HG03025 (cell line): ENCODE measurements around the gene LRRTM2.

Experiments used
- ATAC-seq: cut with Tn5 transposase; IDR thresholded peaks from one replicate; pipeline ENCODE4 v1.9.1; 2021; ENCODE audit warnings: mild to moderate bottlenecking, moderate library complexity; ENCODE audit not compliant: unreplicated experiment, low FRiP score

The LRRTM2 gene

DNA sequence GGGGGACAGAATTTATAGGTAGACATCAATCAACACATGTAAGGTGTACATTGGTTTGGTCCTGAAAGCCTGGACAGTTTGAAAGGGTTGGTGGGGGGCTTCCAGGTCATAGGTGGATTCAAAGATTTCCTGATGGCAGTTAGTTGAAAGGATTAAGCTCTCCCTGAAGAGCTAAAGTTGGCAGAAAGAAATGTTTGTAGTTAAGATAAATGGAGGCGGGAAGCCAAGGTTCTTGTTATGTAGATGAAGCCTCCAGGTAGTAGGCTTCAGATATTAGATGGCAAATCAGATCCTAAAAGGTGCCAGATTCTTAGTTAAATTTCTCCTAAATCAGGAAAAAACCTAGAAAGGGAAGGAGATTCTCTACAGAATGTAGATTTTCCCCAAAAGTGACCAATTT lies 9.0 kb upstream of the LRRTM2 start:
- no peak for ATAC-seq

- ATAC-seq, result no peak
Observed at GRCh38 chr5:138883211-138883610, 8.1 kb upstream of the LRRTM2 start.

DNA sequence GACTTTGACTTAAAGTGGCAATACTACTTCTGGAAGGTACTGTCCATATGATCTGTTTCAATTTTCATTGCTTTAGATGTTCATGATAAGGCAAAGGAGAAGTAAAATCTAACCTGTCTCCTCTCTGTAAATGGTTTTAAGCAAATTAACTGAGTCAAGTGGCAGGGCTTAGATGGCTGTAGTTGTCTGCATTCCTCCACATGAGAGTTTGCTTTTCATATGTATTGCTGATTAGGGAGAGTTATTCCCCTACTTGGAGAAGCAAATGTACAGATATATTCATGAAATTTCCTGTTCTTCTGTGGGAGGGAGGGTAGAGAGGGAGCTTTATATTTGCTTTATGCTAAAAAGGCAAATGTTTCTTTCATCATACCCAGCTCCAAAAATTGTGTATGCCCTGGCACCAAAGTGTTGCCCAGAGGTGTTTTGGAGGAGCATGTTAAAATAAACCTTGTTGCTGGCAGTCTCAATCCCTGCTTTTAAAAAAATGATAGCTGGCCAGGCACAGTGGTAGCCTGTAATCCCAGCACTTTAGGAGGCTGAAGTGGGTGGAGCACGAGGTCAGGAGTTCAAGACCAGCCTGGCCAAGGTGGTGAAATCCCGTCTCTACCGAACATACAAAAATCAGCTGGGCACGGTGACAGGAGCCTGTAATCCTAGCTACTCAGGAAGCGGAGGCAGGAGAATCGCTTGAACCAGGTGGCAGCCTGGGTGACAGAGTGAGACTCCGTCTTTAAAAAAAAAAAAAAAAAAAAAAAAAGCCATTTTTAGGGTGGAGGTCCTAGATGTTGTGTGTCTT lies 3.5 kb upstream of the LRRTM2 start:
- no peak for ATAC-seq

- ATAC-seq, result no peak
Observed at GRCh38 chr5:138876811-138877210, 1.7 kb upstream of the LRRTM2 start.

DNA sequence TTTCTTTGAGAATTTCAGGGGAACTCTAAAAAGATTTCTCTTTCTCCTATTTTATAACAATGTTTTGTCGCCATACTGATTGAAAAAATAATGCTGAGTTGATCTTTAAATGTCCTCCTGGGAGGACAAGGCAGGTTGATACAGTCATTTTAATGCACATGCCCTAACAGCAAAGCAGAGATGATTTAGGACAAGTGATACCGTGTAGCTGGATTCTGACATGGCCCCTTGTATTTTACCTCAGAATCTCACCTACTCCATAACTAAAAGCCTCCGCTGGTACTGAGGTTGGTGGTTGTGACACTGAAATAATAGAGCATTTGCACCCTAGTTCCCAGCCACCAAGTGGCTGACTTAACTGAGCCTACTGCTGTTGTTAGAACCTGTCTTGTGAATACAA lies 811 bp upstream of the LRRTM2 start:
- ATAC-seq, result no peak

- no peak for ATAC-seq
Observed at GRCh38 chr5:138875552-138875875, 379 bp upstream of the LRRTM2 start.

DNA sequence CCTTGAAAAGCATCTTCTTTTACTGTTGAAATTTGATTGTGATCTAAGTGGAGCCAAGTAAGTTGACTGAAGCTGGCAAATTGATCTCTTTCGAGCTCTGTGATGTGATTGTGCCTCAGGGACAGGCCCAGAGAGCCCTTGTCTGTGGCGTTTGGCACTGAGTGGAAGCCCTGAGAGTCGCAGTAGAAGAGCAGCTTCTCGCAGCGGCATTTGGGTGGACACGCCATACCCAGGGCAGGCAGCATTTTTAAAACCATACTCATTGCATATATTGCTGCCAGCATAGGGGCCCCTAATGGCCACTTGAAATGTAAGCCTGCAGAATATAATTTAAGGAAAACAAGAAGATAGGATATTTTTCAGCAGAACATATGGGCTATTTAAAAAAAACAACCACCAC lies 894 bp downstream of the LRRTM2 start:
- ATAC-seq, result no peak

DNA sequence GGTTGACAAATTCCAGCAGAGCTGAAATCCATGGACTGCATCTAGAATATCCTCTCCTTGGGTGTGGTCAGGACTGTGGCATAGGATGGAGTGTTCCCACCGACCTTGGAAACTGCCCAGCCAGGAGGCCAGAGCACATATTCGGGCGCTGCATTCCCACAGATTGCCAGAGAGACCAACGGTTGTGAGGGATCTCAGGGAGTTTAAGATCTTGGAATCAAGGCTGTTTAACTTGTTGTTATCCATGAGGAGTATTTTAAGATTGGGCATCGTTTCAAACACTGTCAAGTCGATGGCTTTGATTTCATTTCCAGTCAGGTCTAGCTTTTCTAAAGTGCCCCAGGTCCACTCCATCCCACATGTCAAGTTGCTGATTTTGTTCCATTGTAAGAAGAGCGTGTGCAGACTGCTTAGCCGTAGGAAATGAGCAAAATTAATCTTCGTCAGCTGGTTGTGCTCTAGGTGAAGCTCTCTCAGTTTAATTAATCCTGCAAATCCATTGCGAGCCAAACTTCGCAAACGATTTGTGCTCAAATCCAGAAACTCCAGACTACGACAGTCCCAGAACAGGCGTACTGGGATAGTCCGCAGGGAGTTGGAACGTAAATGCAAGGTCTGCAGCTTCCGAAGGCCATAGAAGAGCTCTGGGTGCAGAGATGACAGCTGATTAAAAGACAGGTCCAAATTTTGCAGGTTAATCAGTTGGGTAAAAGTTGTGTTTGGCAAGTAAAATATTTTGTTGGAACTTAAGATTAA lies 1.5 kb downstream of the LRRTM2 start:
- ATAC-seq, result no peak

DNA sequence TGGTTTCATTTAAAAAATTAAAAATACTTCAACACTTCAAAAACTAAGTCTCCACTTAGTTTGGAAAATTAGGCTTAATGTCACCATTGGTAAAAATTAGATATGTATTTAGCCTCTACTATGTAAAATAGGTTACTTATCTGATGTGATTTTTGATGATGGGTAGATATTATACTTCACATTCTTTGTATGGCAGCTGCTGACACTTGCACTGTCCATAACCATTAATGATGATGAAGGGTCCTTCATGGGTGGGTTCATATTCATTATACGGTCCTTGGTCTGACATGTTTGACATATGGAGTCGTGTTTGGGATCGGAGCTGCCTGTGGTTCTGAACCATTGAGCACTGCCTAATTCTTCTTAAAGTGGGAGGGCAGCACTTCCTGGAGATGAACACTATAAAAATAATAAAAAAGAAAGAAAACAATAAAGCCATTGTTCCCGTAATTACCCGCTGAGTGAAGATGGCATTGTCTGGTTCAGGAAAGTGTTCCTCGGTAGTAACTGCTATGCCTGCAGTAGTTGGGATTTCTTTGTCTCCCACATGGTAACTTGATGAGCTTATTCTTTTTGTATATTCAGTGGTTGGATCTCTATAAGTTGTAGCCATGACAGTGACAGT lies 2.2 kb downstream of the LRRTM2 start:
- ATAC-seq, result no peak

DNA sequence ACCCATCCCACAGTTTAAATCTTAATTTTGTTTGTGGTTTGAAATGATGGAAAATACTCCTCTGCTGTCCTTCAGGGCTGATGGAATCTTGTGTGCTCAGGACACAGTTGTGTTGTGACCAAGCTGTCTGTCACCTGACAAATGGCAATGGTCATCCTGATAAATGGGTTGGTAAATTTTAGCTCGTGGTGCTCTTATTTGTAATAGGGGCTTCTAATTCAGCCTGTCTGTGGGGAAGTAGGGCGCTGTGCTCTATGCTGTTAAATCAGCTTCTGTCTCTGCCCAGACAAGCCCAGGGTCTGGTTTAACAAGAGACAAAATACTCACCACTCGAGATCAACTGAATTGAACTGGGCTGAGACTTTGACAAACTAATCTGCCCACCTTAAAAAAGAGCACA lies 4.5 kb downstream of the LRRTM2 start:
- ATAC-seq, result no peak

DNA sequence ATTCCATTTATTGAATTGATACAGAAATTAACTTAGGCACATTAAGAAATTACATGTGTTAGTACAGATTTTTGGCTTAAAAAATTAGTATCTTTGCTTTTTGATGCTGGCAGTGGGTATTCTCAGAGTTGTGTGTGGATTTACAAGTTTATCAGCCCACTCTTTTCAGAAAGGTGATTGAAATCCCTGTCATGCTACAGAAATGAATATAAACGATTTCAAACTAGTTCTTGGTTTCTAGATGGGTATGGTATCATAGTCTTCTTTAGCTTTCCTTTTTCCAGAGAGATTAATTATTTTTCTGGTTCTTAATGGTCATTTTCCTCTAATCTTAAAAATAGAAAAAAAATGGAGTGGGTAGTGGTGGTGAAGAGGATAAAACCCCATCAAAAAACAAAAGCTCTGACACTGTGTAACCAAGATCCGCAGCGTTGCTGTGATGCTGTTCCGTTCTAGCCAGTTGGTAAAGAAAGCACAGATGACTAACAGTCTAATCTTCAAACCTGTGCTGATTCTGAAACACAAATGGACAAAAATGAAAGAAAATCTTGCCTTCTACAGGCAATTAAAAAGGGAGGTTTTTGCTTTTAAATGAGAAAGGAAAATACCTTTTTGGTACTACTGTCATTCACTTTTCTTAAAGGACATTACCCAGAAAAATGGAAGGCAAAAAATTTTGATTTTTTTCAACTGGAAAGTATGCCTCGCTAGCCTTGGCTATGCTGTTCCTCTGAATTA lies 5.2 kb downstream of the LRRTM2 start:
- no peak for ATAC-seq

DNA sequence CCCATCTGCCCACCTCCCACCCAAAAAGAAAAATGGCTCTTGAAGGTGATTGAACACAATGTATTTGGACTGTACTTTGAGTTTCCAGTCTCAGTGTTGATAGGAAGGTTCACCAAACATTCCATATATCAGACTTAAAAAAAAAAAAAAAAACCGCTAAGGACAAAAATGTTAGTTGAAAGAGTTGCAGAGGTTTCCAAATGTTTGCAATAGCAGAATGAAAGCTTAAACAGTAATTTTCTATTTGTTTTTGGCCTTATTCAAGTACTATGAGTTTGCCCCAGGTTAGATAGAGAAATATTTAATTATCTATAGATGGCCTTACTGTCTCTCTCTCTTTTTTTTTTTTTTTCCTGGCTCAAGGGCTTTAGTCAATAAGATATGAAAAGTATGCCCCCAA lies 6.1 kb downstream of the LRRTM2 start:
- ATAC-seq, result no peak

DNA sequence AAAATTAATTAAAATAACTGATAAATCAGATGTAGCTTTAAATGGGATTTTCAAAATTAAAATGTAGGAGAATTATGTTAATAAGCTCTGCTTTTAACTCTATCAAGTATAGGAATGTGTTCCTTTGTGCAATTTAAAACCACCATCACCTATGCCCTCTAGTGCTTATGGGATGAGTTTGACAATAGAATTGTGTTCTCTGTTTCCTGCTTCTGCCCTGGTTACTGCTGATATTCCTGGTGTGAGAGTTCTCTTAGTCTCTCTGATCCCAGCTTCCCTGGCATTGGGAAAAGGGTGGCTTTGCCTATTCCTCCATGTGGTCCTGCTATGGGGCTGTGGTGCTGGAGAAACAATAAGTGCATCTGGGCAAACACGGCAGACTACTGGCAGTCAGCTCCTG lies 8.1 kb downstream of the LRRTM2 start:
- no peak for ATAC-seq

- ATAC-seq, result no peak
Observed at GRCh38 chr5:138853132-138853531, 22.0 kb downstream of the LRRTM2 start.

GRCh38 chr5:138850865-138851435 lies 24.2 kb downstream of the LRRTM2 start:
- ATAC-seq, result no peak

DNA sequence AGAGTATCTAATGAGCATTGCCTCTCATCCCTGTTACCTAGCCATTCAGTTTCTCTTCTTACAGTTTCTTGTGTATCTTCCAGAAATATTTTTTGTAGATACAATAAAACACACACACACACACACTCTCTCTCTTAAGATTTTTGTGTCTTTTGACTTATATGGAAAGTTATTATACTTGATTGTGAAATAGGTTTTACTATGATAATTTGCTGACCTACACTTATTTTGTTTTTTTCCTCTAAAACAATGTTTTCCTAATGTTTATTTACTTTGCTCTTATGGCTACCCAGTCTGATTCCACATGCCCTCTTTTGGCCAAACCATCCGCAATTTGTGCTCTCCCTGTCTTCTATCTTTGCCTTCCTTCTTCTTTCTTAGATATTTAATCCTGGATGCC lies 25.3 kb downstream of the LRRTM2 start:
- no peak for ATAC-seq

DNA sequence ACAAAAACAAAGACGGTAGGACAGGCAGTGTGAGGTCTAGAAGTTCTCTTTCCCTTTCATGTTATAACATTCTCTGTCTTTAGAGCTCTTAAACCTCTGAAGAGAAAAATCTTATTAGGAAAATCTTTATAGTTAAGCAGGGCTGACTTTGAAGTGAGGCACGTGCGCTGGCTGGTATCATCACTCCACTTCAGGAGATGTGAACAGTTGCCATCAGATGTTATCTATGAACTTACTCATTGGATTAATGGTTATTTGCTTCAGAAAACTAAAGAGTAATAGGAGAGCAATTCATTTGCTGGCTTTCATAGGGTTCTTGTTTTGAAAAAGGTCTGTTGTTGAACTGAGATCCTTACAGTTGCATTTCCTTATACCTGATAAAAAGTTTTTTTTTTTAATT lies 25.7 kb downstream of the LRRTM2 start:
- no peak for ATAC-seq

DNA sequence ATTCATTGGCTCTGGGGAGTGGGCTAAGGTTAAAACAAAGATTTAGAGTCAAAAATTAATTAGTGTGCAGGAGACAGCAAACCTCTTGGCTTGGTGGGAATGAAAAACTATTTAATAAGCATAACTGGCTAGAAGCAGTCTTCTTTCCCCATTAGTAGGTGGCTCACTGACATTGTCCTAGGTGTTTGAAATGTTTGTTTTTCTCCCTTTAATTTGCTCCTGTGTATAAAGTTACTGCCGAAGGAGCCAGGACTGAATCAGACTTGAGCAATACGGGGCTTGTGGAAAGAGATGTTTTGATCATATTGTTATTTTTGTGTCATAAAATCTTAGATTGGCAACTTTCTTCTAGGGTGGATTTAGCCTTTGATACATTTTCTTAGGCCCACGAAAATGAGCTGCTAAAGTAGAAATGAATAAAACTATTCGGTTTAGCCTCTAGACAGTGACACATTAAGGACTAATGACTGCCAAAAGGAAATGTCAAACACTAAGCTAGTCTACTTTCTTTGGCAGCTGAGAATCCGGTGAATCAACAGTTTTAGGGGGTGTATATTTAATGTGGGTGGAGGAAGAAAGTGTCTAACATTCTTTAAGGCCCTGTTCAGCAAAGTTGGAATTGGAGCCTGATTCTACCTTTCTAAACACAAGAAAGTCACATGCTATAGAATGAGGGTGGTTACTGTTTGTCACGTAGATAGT lies 30.2 kb downstream of the LRRTM2 start:
- ATAC-seq, result no peak

DNA sequence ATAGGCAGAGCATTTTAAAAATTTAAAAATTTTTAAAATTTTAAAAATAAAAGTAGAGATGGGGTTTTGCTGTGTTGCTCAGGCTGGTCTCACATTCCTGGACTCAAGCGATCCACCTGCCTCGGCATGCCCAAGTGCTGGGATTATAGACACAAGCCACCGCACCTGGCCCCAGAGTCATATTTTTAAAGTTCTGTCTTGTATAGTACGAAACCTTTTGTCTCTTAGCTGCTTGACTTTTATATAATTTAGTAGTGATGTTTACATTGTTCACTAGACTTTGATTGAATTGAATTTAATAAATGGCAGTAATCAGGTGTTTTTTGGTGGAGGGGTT lies 31.0 kb downstream of the LRRTM2 start:
- ATAC-seq, result no peak
